Progenitor cell of endocrine pancreas (in vitro differentiated cells): ENCODE results near the gene NPPB. TPM values are rescaled to one million over a fixed set of nuclear protein-coding genes. Genes with fewer than 3 reads are reported as not detected.

ENCODE experiments used
- DNase-seq: peaks from one replicate; pipeline ENCODE4 v3.0.0; 2021; ENCODE audit warnings: low spot score; ENCODE audit not compliant: unreplicated experiment
- H3K27ac Mint-ChIP-seq: 2 replicates; pipeline ENCODE4 v1.8.0; 2021; ENCODE audit warnings: mild to moderate bottlenecking, moderate library complexity, mixed read lengths
- H3K27me3 Mint-ChIP-seq: 2 replicates; pipeline ENCODE4 v1.8.0; 2021; ENCODE audit warnings: mixed read lengths
- H3K36me3 Mint-ChIP-seq: 2 replicates; pipeline ENCODE4 v1.8.0; 2022; ENCODE audit warnings: mixed read lengths; ENCODE audit not compliant: insufficient read depth
- H3K4me1 Mint-ChIP-seq: 2 replicates; pipeline ENCODE4 v1.8.0; 2021; ENCODE audit warnings: low read depth, mixed read lengths
- H3K4me3 Mint-ChIP-seq: 2 replicates; pipeline ENCODE4 v1.8.0; 2021; ENCODE audit warnings: low read depth, mild to moderate bottlenecking, moderate library complexity, mixed read lengths
- H3K9me3 Mint-ChIP-seq: 2 replicates; pipeline ENCODE4 v1.8.0; 2021; ENCODE audit warnings: low read depth, mixed read lengths
- CTCF ChIP-seq: fragments of 200-600 bp; sonication (generic); IDR thresholded peaks from one replicate; pipeline ENCODE4 v1.5.0; 2021; ENCODE audit warnings: antibody characterized with exemption, mild to moderate bottlenecking; ENCODE audit not compliant: unreplicated experiment
- total RNA-seq: library from RNA; stranded (reverse); gene quantifications from 2 replicates; pipeline ENCODE4 v1.2.1, GENCODE V29; 2021

Gene NPPB
- total RNA-seq, 1 donor from 2014 or later: 5.3 TPM

DNA sequence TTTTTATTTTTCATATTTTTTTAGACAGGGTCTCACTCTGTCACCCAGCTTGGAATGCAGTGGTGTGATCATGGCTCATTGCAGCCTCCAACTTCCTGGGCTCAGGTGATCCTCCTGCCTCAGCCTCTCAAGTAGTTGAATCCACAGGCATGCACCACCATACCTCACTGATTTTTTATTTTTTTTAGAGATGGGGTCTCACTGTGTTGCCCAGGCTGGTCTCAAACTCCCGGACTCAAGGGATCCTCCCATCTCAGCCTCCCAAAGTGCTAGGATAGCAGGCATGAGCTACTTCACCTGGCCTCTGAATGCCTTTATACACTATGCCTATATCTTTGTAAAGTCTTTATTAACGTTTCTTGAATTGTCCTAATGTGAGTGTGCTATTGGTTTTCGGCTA lies 10.4 kb upstream of the NPPB start:
- no peak for DNase-seq

DNA sequence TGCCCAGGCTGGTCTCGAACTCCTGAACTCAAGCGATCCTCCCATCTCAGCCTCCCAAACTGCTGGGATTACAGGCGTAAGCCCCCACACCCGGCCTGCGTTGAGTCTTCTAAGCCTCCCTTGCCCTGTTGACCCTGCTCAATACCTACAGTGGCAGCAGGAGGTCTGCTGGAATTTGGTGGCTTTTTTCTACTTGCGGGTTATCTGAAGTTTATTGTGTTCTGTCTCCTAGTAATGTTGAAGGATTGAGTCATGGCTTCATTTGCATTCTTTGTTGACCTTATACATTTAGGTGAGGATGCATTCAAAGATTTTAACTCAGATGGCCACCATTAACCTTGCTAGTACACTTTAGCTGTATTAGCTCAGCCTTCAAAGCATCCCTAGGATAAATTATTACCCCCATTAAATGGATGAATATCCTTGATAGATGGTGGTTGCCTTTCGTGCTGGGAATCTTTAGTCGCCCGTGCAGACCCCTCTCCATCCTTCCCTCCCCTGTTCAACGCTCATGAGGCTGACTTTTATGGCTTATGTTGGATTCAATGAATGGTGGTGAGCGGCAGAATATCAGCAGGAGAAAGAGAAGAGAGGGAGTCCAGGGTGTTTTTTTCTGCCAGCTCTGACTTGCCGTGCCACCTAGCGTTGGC lies 9.7 kb upstream of the NPPB start:
- no peak for TF ChIP-seq CTCF
- H3K36me3 Mint-ChIP-seq: no peaks in the 10 kb centered on the region
- H3K27ac Mint-ChIP-seq: no peak overlapping the region
- H3K9me3 Mint-ChIP-seq: no peaks in the 10 kb centered on the region
- peaks cover 4% of the 10 kb centered on the region for H3K27me3 Mint-ChIP-seq
- no peaks in the 10 kb centered on the region for H3K4me1 Mint-ChIP-seq
- H3K4me3 Mint-ChIP-seq: no peak overlapping the region
- no peak for DNase-seq

More for the DNA sequence above, 10.4 kb upstream of the NPPB start:
- Mint-ChIP-seq H3K4me3 (no peak overlapping the region), H3K9me3 (no peaks in the 10 kb centered on the region), H3K27me3 (peaks cover 4% of the 10 kb centered on the region), H3K36me3 (no peaks in the 10 kb centered on the region), H3K4me1 (no peaks in the 10 kb centered on the region), H3K27ac (no peak overlapping the region)
- no peak for TF ChIP-seq CTCF

GRCh38 chr1:11862890-11863289 lies 4.1 kb upstream of the NPPB start:
- TF ChIP-seq CTCF: no peak
- DNase-seq: no peak
- Mint-ChIP-seq H3K27me3 (peaks cover 46% of the 10 kb centered on the region), H3K4me1 (peaks cover 2% of the 10 kb centered on the region), H3K9me3 (no peaks in the 10 kb centered on the region), H3K36me3 (no peaks in the 10 kb centered on the region), H3K4me3 (no peak overlapping the region), H3K27ac (no peak overlapping the region)

GRCh38 chr1:11860587-11860986 lies 1.8 kb upstream of the NPPB start:
- H3K4me1 Mint-ChIP-seq: peaks cover 2% of the 10 kb centered on the region
- no peak overlapping the region for H3K27ac Mint-ChIP-seq
- peaks cover 60% of the 10 kb centered on the region for H3K27me3 Mint-ChIP-seq
- H3K36me3 Mint-ChIP-seq: no peaks in the 10 kb centered on the region
- no peak for TF ChIP-seq CTCF
- H3K4me3 Mint-ChIP-seq: no peak overlapping the region
- no peak for DNase-seq
- H3K9me3 Mint-ChIP-seq: no peaks in the 10 kb centered on the region

- no peaks in the 10 kb centered on the region for H3K36me3 Mint-ChIP-seq
- no peak overlapping the region for H3K27ac Mint-ChIP-seq
- H3K4me1 Mint-ChIP-seq: peaks cover 2% of the 10 kb centered on the region
- TF ChIP-seq CTCF: no peak
- no peaks in the 10 kb centered on the region for H3K9me3 Mint-ChIP-seq
- DNase-seq: no peak
- no peak overlapping the region for H3K4me3 Mint-ChIP-seq
- H3K27me3 Mint-ChIP-seq: peaks cover 60% of the 10 kb centered on the region
These were observed 1.3 kb upstream of the NPPB start for GRCh38 chr1:11860083-11860482.
